Osteocyte (in vitro differentiated cells): ENCODE results near the gene GET3. TPM values are rescaled to one million over a fixed set of nuclear protein-coding genes. Genes with fewer than 3 reads are reported as not detected.
"Not testable (repeated sequence)": the region's sequence is repeated elsewhere in the genome, so short reads cannot be mapped to it uniquely, and the experiment has no call there.

Experiments
- DNase-seq: peaks from one replicate; pipeline ENCODE4 v3.0.0; 2021; ENCODE audit warnings: mixed read lengths; ENCODE audit not compliant: unreplicated experiment; ENCODE audit errors: extremely low spot score
- H3K27ac Mint-ChIP-seq: one replicate; pipeline ENCODE4 v1.8.0; 2021; ENCODE audit warnings: mild to moderate bottlenecking, mixed read lengths; ENCODE audit not compliant: unreplicated experiment
- H3K27me3 Mint-ChIP-seq: one replicate; pipeline ENCODE4 v1.8.0; 2021; ENCODE audit warnings: mixed read lengths; ENCODE audit not compliant: unreplicated experiment
- H3K36me3 Mint-ChIP-seq: one replicate; pipeline ENCODE4 v1.8.0; 2021; ENCODE audit warnings: mixed read lengths; ENCODE audit not compliant: unreplicated experiment
- H3K4me1 Mint-ChIP-seq: one replicate; pipeline ENCODE4 v1.8.0; 2021; ENCODE audit warnings: mixed read lengths; ENCODE audit not compliant: unreplicated experiment
- H3K4me3 Mint-ChIP-seq: one replicate; pipeline ENCODE4 v1.8.0; 2021; ENCODE audit warnings: mild to moderate bottlenecking, moderate library complexity, mixed read lengths; ENCODE audit not compliant: unreplicated experiment
- H3K9me3 Mint-ChIP-seq: one replicate; pipeline ENCODE4 v1.8.0; 2021; ENCODE audit warnings: mixed read lengths; ENCODE audit not compliant: unreplicated experiment
- CTCF ChIP-seq: fragments of 200-600 bp; sonication (generic); IDR thresholded peaks from 2 replicates; pipeline ENCODE4 v1.5.0; 2021; ENCODE audit warnings: antibody characterized with exemption, mild to moderate bottlenecking, moderate library complexity
- total RNA-seq: library from RNA; stranded (reverse); gene quantifications from 2 replicates; pipeline ENCODE4 v1.2.1, GENCODE V29; 2021

Gene GET3
- total RNA-seq, 1 donor from 2014 or later = 72.1 TPM

GRCh38 chr19:12695096-12695495, 42.2 kb upstream of the GET3 start:
- Mint-ChIP-seq H3K27me3 (no peaks in the 10 kb centered on the region), H3K36me3 (peaks cover 9% of the 10 kb centered on the region), H3K4me1 (peaks cover 5% of the 10 kb centered on the region), H3K27ac (no peak overlapping the region), H3K9me3 (no peaks in the 10 kb centered on the region), H3K4me3 (peak overlapping the region; percentile 91)
- TF ChIP-seq CTCF = no peak
- no peak for DNase-seq

GRCh38 chr19:12695514-12695913, 41.8 kb upstream of the GET3 start:
- no peak overlapping the region for H3K27ac Mint-ChIP-seq
- TF ChIP-seq CTCF = no peak

GRCh38 chr19:12695997-12696365, 41.3 kb upstream of the GET3 start:
- peak overlapping the region; percentile 91 for H3K4me3 Mint-ChIP-seq
- H3K9me3 Mint-ChIP-seq = no peaks in the 10 kb centered on the region
- H3K4me1 Mint-ChIP-seq = peaks cover 5% of the 10 kb centered on the region
- no peak overlapping the region for H3K27ac Mint-ChIP-seq
- H3K36me3 Mint-ChIP-seq = peaks cover 11% of the 10 kb centered on the region
- no peaks in the 10 kb centered on the region for H3K27me3 Mint-ChIP-seq
- DNase-seq = no peak
- no peak for TF ChIP-seq CTCF

More at GRCh38 chr19:12695514-12695913, 41.8 kb upstream of the GET3 start:
- H3K36me3 Mint-ChIP-seq = peaks cover 9% of the 10 kb centered on the region
- H3K9me3 Mint-ChIP-seq = no peaks in the 10 kb centered on the region
- H3K27me3 Mint-ChIP-seq = no peaks in the 10 kb centered on the region
- peaks cover 5% of the 10 kb centered on the region for H3K4me1 Mint-ChIP-seq
- DNase-seq = no peak
- peak overlapping the region; percentile 91 for H3K4me3 Mint-ChIP-seq

GRCh38 chr19:12696366-12697335, 40.6 kb upstream of the GET3 start, which contains the start of gene FBXW9:
Gene FBXW9 (minus strand): TSS chr19:12696631. CDS start chr19:12696581, 50 bp downstream.
- no peak for TF ChIP-seq CTCF
- Mint-ChIP-seq H3K4me3 (peak within 1 kb of the TSS; percentile 91), H3K4me1 (peaks cover 5% of the 10 kb centered on the region)

GRCh38 chr19:12697425-12697824, 39.9 kb upstream of the GET3 start:
- Mint-ChIP-seq H3K27ac (peak overlapping the region; percentile 44), H3K4me3 (peak overlapping the region; percentile 40), H3K36me3 (peaks cover 13% of the 10 kb centered on the region)
- H3K4me1 Mint-ChIP-seq, H3K27me3 Mint-ChIP-seq, DNase-seq, H3K9me3 Mint-ChIP-seq: not testable (repeated sequence)

More at GRCh38 chr19:12696366-12697335, 40.6 kb upstream of the GET3 start, which contains the start of gene FBXW9:
- Mint-ChIP-seq H3K27ac (peak within 1 kb of the TSS; percentile 96), H3K27me3 (no peaks in the 10 kb centered on the region), H3K36me3 (peaks cover 11% of the 10 kb centered on the region), H3K9me3 (no peaks in the 10 kb centered on the region)
- DNase-seq = peak; percentile 97
